SK-N-MC (cell line): ENCODE measurements around the gene TNFRSF21.
"Not testable (repeated sequence)": the region's sequence is repeated elsewhere in the genome, so short reads cannot be mapped to it uniquely, and the experiment has no call there.

Source experiments
- DNase-seq: peaks from one replicate; pipeline ENCODE4 v3.0.0-alpha.2; 2011; ENCODE audit warnings: low read depth, low spot score
- H3K27ac ChIP-seq: fragments of 200-600 bp; sonication (generic); 2 replicates; pipeline ENCODE4 v1.5.1; 2016; ENCODE audit warnings: mixed run types
- H3K36me3 ChIP-seq: fragments of 200-600 bp; sonication (generic); 2 replicates; pipeline ENCODE4 v1.6.1; 2017; ENCODE audit warnings: antibody characterized with exemption, low read length, mixed read lengths; ENCODE audit not compliant: insufficient read depth
- H3K4me3 ChIP-seq: fragments of 200-600 bp; sonication (generic); 2 replicates; pipeline ENCODE4 v1.5.1; 2016
- H3K9ac ChIP-seq: fragments of 200-600 bp; sonication (generic); 2 replicates; pipeline ENCODE4 v1.8.0; 2017; ENCODE audit warnings: mixed run types, mixed read lengths; ENCODE audit not compliant: insufficient read length
- H3K9me3 ChIP-seq: fragments of 200-600 bp; sonication (generic); 2 replicates; pipeline ENCODE4 v1.6.1; 2017; ENCODE audit warnings: low read depth, mild to moderate bottlenecking, antibody characterized with exemption, low read length, moderate library complexity, mixed read lengths
- EZH2 ChIP-seq: fragments of 200-600 bp; sonication (generic); IDR thresholded peaks from one replicate; pipeline ENCODE4 v1.6.1; 2017; ENCODE audit warnings: antibody characterized with exemption
- FOXP2 ChIP-seq: optimal IDR thresholded peaks from 2 replicates; pipeline ENCODE3; 2011; ENCODE audit warnings: mild to moderate bottlenecking, moderate library complexity; ENCODE audit not compliant: insufficient read depth; ENCODE audit errors: extremely low read length, control extremely low read depth
- POLR2AphosphoS5 ChIP-seq: IDR thresholded peaks from 2 replicates; pipeline ENCODE4 v1.6.1; 2012; ENCODE audit warnings: mild to moderate bottlenecking, low read depth, low read length, borderline replicate concordance

Gene TNFRSF21

GRCh38 chr6:47286301-47286700 is 23.4 kb downstream of the TNFRSF21 start:
- no peak for DNase-seq
- Histone ChIP-seq H3K9me3 (no peaks in the 10 kb centered on the region), H3K4me3 (no peak overlapping the region), H3K36me3 (no peaks in the 10 kb centered on the region), H3K27ac (no peak overlapping the region), H3K9ac (no peak overlapping the region)
- TF ChIP-seq EZH2 (no peak), FOXP2 (no peak), POLR2AphosphoS5 (no peak)

- Histone ChIP-seq H3K36me3 (no peaks in the 10 kb centered on the region), H3K9me3 (no peaks in the 10 kb centered on the region), H3K4me3 (no peak overlapping the region), H3K9ac (no peak overlapping the region), H3K27ac (no peak overlapping the region)
- DNase-seq, result no peak
- TF ChIP-seq FOXP2 (no peak), POLR2AphosphoS5 (no peak), EZH2 (no peak)
Measured at GRCh38 chr6:47283993-47284392, 25.7 kb downstream of the TNFRSF21 start.

DNA sequence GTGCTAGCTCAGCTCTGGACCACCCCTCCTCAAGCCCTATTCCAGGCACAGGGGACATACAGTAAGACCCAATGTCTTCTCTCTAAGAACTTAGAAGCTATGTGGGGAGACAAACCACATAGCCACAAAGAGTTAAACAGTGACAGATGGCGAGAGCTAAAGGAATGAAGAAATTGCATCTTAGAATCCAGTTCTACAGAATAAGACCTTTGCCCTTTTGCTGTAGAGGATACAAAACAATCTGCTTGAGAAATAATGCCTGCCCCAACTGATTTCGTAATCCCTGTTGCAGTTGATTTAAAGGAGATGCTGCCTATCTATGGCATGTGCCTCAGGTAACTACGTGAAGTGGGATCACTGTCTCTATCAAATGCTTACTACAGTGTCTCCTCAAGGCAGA is 31.2 kb downstream of the TNFRSF21 start:
- H3K9ac ChIP-seq, result no peak overlapping the region
- H3K4me3 ChIP-seq, result no peak overlapping the region
- no peak for DNase-seq
- no peak overlapping the region for H3K27ac ChIP-seq
- H3K36me3 ChIP-seq, result no peaks in the 10 kb centered on the region
- no peak for TF ChIP-seq POLR2AphosphoS5
- TF ChIP-seq FOXP2, result no peak
- no peak for TF ChIP-seq EZH2
- H3K9me3 ChIP-seq, result no peaks in the 10 kb centered on the region

- H3K36me3 ChIP-seq, result no peaks in the 10 kb centered on the region
- no peak overlapping the region for H3K27ac ChIP-seq
Measured at GRCh38 chr6:47277702-47278101, 32.0 kb downstream of the TNFRSF21 start.

GRCh38 chr6:47276377-47276776 is 33.3 kb downstream of the TNFRSF21 start:
- no peaks in the 10 kb centered on the region for H3K36me3 ChIP-seq
- H3K9ac ChIP-seq, result no peak overlapping the region
- H3K9me3 ChIP-seq, result no peaks in the 10 kb centered on the region
- H3K4me3 ChIP-seq, result no peak overlapping the region
- DNase-seq, result no peak
- TF ChIP-seq FOXP2 (no peak), POLR2AphosphoS5 (no peak), EZH2 (no peak)
- H3K27ac ChIP-seq, result no peak overlapping the region

More at GRCh38 chr6:47277702-47278101, 32.0 kb downstream of the TNFRSF21 start:
- TF ChIP-seq EZH2 (no peak), FOXP2 (no peak), POLR2AphosphoS5 (no peak)
- H3K9me3 ChIP-seq, result no peaks in the 10 kb centered on the region
- H3K9ac ChIP-seq, result no peak overlapping the region
- DNase-seq, result no peak
- H3K4me3 ChIP-seq, result no peak overlapping the region

- no peak for TF ChIP-seq FOXP2
- TF ChIP-seq EZH2, result no peak
- TF ChIP-seq POLR2AphosphoS5, result no peak
- Histone ChIP-seq H3K9ac (no peak overlapping the region), H3K36me3 (no peaks in the 10 kb centered on the region), H3K9me3 (no peaks in the 10 kb centered on the region), H3K4me3 (no peak overlapping the region), H3K27ac (no peak overlapping the region)
- DNase-seq, result no peak
Measured at GRCh38 chr6:47275640-47276039, 34.1 kb downstream of the TNFRSF21 start.

GRCh38 chr6:47275132-47275531 is 34.6 kb downstream of the TNFRSF21 start:
- DNase-seq, H3K4me3 ChIP-seq, H3K9me3 ChIP-seq, H3K36me3 ChIP-seq, H3K27ac ChIP-seq, H3K9ac ChIP-seq: not testable (repeated sequence)

GRCh38 chr6:47268572-47269187 is 41.0 kb downstream of the TNFRSF21 start:
- Histone ChIP-seq H3K27ac (no peak overlapping the region), H3K36me3 (no peaks in the 10 kb centered on the region)

GRCh38 chr6:47267301-47267700 is 42.4 kb downstream of the TNFRSF21 start:
- H3K27ac ChIP-seq, result no peak overlapping the region
- H3K9ac ChIP-seq, result no peak overlapping the region
- no peak for DNase-seq
- H3K9me3 ChIP-seq, result no peaks in the 10 kb centered on the region
- no peak for TF ChIP-seq FOXP2
- TF ChIP-seq POLR2AphosphoS5, result no peak
- TF ChIP-seq EZH2, result no peak
- no peaks in the 10 kb centered on the region for H3K36me3 ChIP-seq
- H3K4me3 ChIP-seq, result no peak overlapping the region

More at GRCh38 chr6:47268572-47269187, 41.0 kb downstream of the TNFRSF21 start:
- TF ChIP-seq FOXP2 (no peak), POLR2AphosphoS5 (no peak), EZH2 (no peak)
- no peaks in the 10 kb centered on the region for H3K9me3 ChIP-seq
- H3K4me3 ChIP-seq, result no peak overlapping the region
- DNase-seq, result no peak
- no peak overlapping the region for H3K9ac ChIP-seq
